Endothelial cell of umbilical vein (primary cell): Measurements from ENCODE around the gene ATP6V1G1. TPM values are rescaled to one million over a fixed set of nuclear protein-coding genes. Genes with fewer than 3 reads are reported as not detected.

ENCODE experiments used
- BruUV-seq: library from RNA; stranded (reverse); fragments of 400-500 nt; replicated peaks from 2 replicates; lab custom pipeline; 2021; lab: Mats Ljungman, UMichigan
- CTCF ChIA-PET: fragments of 300-600, 350-600 bp; sonication (Branson Sonifier 250); formaldehyde crosslinking; loops from one replicate; lab custom pipeline; 2021; ENCODE audit warnings: antibody characterized with exemption, inconsistent platforms; lab: Charles Lee
- POLR2A ChIA-PET: fragments of 300-600, 350-600 bp; sonication (Branson Sonifier 250); formaldehyde crosslinking; loops from one replicate; lab custom pipeline; 2021; ENCODE audit warnings: antibody characterized with exemption, inconsistent platforms; lab: Charles Lee
- DNase-seq: peaks from one replicate; pipeline ENCODE4 v3.0.0-alpha.2; 2011; ENCODE audit warnings: low read depth, low spot score
- FAIRE-seq: peaks from 2 replicates; lab custom pipeline; 2011; peaks lifted over from hg19 to GRCh38; lab: Jason Lieb, UNC
- H2AFZ ChIP-seq: 2 replicates; pipeline ENCODE4 v1.6.0; 2012; ENCODE audit warnings: low read depth, low read length, control low read depth, inconsistent platforms
- H3K27ac ChIP-seq: 2 replicates; pipeline ENCODE4 v1.5.1; 2011; ENCODE audit warnings: low read depth, mild to moderate bottlenecking, control low read depth, low read length, moderate library complexity; ENCODE audit not compliant: insufficient read depth
- H3K27me3 ChIP-seq, 2 experiments: 2 replicates each; pipeline versions ENCODE4 v1.6.0 to v1.6.1; 2011; ENCODE audit warnings: low read length in 2 of 2, mixed read lengths in 1 of 2; ENCODE audit not compliant: control insufficient read depth in 2 of 2, insufficient read depth in 2 of 2
- H3K36me3 ChIP-seq, 2 experiments: 2 replicates in 1 of 2; 3 replicates in 1 of 2; pipeline ENCODE4 v1.5.1; 2011; ENCODE audit warnings: low read length in 2 of 2, mild to moderate bottlenecking in 1 of 2, moderate library complexity in 1 of 2; ENCODE audit not compliant: control insufficient read depth in 2 of 2, insufficient read depth in 2 of 2; ENCODE audit errors: extremely low read depth in 1 of 2
- H3K4me1 ChIP-seq: 3 replicates; pipeline ENCODE4 v1.5.1; 2011; ENCODE audit warnings: mild to moderate bottlenecking, low read length; ENCODE audit not compliant: control insufficient read depth, insufficient read depth; ENCODE audit errors: extremely low read depth
- H3K4me2 ChIP-seq: 2 replicates; pipeline ENCODE4 v1.6.1; 2011; ENCODE audit warnings: low read length, control low read depth, mixed read lengths; ENCODE audit not compliant: insufficient read depth
- H3K4me3 ChIP-seq, 3 experiments: fragments of 200-600 bp in 1 of 3; sonication (generic), shearing (Covaris generic) in 1 of 3; replicated peaks in 1 of 3; 2 replicates each; pipeline ENCODE4 v1.5.1; 2011 to 2016; ENCODE audit warnings: control low read depth in 3 of 3, low read length in 3 of 3, mild to moderate bottlenecking in 2 of 3, inconsistent platforms in 1 of 3, low read depth in 1 of 3, moderate library complexity in 1 of 3; ENCODE audit not compliant: insufficient read depth in 1 of 3
- H3K79me2 ChIP-seq: 2 replicates; pipeline ENCODE4 v1.6.0; 2012; ENCODE audit warnings: low read length, inconsistent platforms; ENCODE audit not compliant: control insufficient read depth, insufficient read depth
- H3K9ac ChIP-seq: replicated peaks from 2 replicates; pipeline ENCODE3; 2011; ENCODE audit warnings: low read length, control low read depth; ENCODE audit not compliant: insufficient read depth; ENCODE audit errors: extremely low read depth
- H3K9me1 ChIP-seq: replicated peaks from 3 replicates; pipeline ENCODE4 v1.6.0; 2011; ENCODE audit warnings: mild to moderate bottlenecking, low read length; ENCODE audit not compliant: control insufficient read depth, insufficient read depth; ENCODE audit errors: extremely low read depth
- H3K9me3 ChIP-seq: replicated peaks from 2 replicates; pipeline ENCODE4 v1.5.1; 2012; ENCODE audit warnings: low read length, inconsistent platforms; ENCODE audit not compliant: control insufficient read depth, insufficient read depth
- H4K20me1 ChIP-seq: replicated peaks from 2 replicates; pipeline ENCODE3; 2011; ENCODE audit warnings: mild to moderate bottlenecking, low read length; ENCODE audit not compliant: control insufficient read depth, insufficient read depth; ENCODE audit errors: extremely low read depth
- CTCF ChIP-seq, 2 donors: IDR thresholded peaks; 1 replicate in 1 of 2; 2 replicates in 1 of 2; pipeline ENCODE4 v1.5.1; 2011; ENCODE audit warnings: low read length in 2 of 2, mild to moderate bottlenecking in 2 of 2, moderate library complexity in 2 of 2, control low read depth in 1 of 2, inconsistent platforms in 1 of 2, low read depth in 1 of 2; ENCODE audit not compliant: insufficient read depth in 1 of 2; ENCODE audit errors: extremely low read depth in 1 of 2
- EZH2 ChIP-seq: IDR thresholded peaks from 2 replicates; pipeline ENCODE4 v1.6.1; 2012; ENCODE audit warnings: borderline replicate concordance, low read depth, mild to moderate bottlenecking, moderate library complexity, low read length, inconsistent platforms; ENCODE audit not compliant: severe bottlenecking
- FOS ChIP-seq: IDR thresholded peaks from 2 replicates; pipeline ENCODE4 v1.6.1; 2011; ENCODE audit warnings: mild to moderate bottlenecking, low read length, moderate library complexity, borderline replicate concordance; ENCODE audit not compliant: insufficient read depth
- GATA2 ChIP-seq: IDR thresholded peaks from 2 replicates; pipeline ENCODE4 v1.7.0; 2011; ENCODE audit warnings: low read depth, mild to moderate bottlenecking, moderate library complexity, mixed read lengths, low read length; ENCODE audit not compliant: insufficient read length, insufficient read depth
- JUN ChIP-seq: IDR thresholded peaks from 2 replicates; pipeline ENCODE4 v1.6.1; 2011; ENCODE audit warnings: borderline replicate concordance, low read depth; ENCODE audit not compliant: insufficient read length, insufficient read depth
- MAX ChIP-seq: IDR thresholded peaks from 2 replicates; pipeline ENCODE4 v1.6.1; 2011; ENCODE audit not compliant: insufficient read depth, insufficient read length
- MYC ChIP-seq: IDR thresholded peaks from one replicate; pipeline ENCODE4 v1.6.1; 2011; ENCODE audit warnings: mild to moderate bottlenecking, low read depth, low read length
- POLR2A ChIP-seq: IDR thresholded peaks from 2 replicates; pipeline ENCODE4 v1.6.1; 2012; ENCODE audit warnings: low read depth, mild to moderate bottlenecking, control low read depth, low read length
- POLR2AphosphoS5 ChIP-seq: IDR thresholded peaks from 2 replicates; pipeline ENCODE4 v1.6.1; 2012; ENCODE audit warnings: low read depth, mild to moderate bottlenecking, control low read depth, low read length, moderate library complexity; ENCODE audit not compliant: insufficient read depth
- dilution Hi-C: fragments of 300-500 bp; cut with MboI; formaldehyde crosslinking; loops from one replicate; pipeline ENCODE4 v1.15.0; 2019; ENCODE audit warnings: low sequenced_read_pairs; ENCODE audit not compliant: extremely low pct_ligation_motif_present
- intact Hi-C: fragments of 100-400 bp; cut with micrococcal nuclease; formaldehyde crosslinking; loops from one replicate; pipeline ENCODE4 v1.10.0; 2022
- polyA plus RNA-seq, 4 experiments: library from polyadenylated mRNA; depleted of rRNA in 3 of 4; stranded (reverse) in 3 of 4; unstranded in 1 of 4; fragments of >200 nt; gene quantifications; 2 replicates each; pipeline versions ENCODE4 v1.2.1 to v1.2.3, GENCODE V29; 2011 to 2012; ENCODE audit warnings: missing spikeins in 1 of 4
- total RNA-seq: library from RNA; stranded (reverse); gene quantifications from 2 replicates; pipeline ENCODE4 v1.2.3, GENCODE V29; 2021

ATP6V1G1 gene
- total and polyA plus RNA-seq, 2 donors (not counting 3 experiments of a cell fraction or from before 2014, with no cell fraction given), result 78.9 to 96.9 TPM

- H3K9ac ChIP-seq, result no peak overlapping the region
- no TSS peak for BruUV-seq
These were observed 4.0 kb upstream of the ATP6V1G1 start for GRCh38 chr9:114583371-114584155.

More at GRCh38 chr9:114583371-114584155, 4.0 kb upstream of the ATP6V1G1 start:
- Histone ChIP-seq H3K4me2 (no peak overlapping the region), H3K9me1 (no peaks in the 10 kb centered on the region), H4K20me1 (no peaks in the 10 kb centered on the region), H3K4me1 (peaks cover 2% of the 10 kb centered on the region), H2AFZ (no peak overlapping the region), H3K27ac (no peak overlapping the region), H3K9me3 (no peaks in the 10 kb centered on the region), H3K36me3 (no peaks in the 10 kb centered on the region), H3K27me3 (peaks cover 0 to 2% of the 10 kb centered on the region in 2 experiments), H3K4me3 (no peak overlapping the region), H3K79me2 (peaks cover 9% of the 10 kb centered on the region)
- dilution Hi-C loops, result no loop called here
- intact Hi-C loops, result no loop called here
- DNase-seq (no peak), FAIRE-seq (no peak)
- POLR2A ChIA-PET, result interaction anchor here (0.7 kb wide), 1 partner anchor 98 kb away, joined by 3 read pairs; no protein-coding TSS in a partner anchor
- TF ChIP-seq MYC, result no peak
- TF ChIP-seq MAX, result no peak
- no peak for TF ChIP-seq POLR2A
- no peak for TF ChIP-seq POLR2AphosphoS5
- no peak for TF ChIP-seq GATA2
- no peak for TF ChIP-seq JUN
- TF ChIP-seq FOS, result no peak
- TF ChIP-seq CTCF (IDR thresholded peaks at IDR 0.05; ENCODE audit: extremely low read depth in 1 of 2, insufficient read depth in 1 of 2, low read depth in 1 of 2, low read length in 2 of 2), result no peak
- TF ChIP-seq EZH2, result no peak
- CTCF ChIA-PET, result interaction anchor here (1.0 to 1.4 kb wide), 3 partner anchors 9 to 178 kb away, joined by 3 to 5 read pairs (median 3); no protein-coding TSS in a partner anchor
